Gastrocnemius medialis (tissue), 4 donors: Measurements from ENCODE around the gene IGSF9.

ENCODE experiments used
- CTCF ChIP-seq, 5 experiments: fragments of 450-650 bp in 3 of 5; fragments of 200-600 bp in 2 of 5; sonication (generic) in 2 of 5; IDR thresholded peaks in 4 of 5; conservative IDR thresholded peaks in 1 of 5; 1 replicate in 4 of 5; 2 replicates in 1 of 5; pipeline ENCODE4 v1.5.1; 2016 to 2019; ENCODE audit warnings: antibody characterized with exemption in 5 of 5, mild to moderate bottlenecking in 3 of 5, moderate library complexity in 3 of 5
- POLR2A ChIP-seq, 2 donors: fragments of 450-650 bp; IDR thresholded peaks; one replicate each; pipeline ENCODE4 v1.6.1; 2017; ENCODE audit warnings: antibody characterized with exemption in 2 of 2, mild to moderate bottlenecking in 2 of 2, moderate library complexity in 2 of 2

DNA sequence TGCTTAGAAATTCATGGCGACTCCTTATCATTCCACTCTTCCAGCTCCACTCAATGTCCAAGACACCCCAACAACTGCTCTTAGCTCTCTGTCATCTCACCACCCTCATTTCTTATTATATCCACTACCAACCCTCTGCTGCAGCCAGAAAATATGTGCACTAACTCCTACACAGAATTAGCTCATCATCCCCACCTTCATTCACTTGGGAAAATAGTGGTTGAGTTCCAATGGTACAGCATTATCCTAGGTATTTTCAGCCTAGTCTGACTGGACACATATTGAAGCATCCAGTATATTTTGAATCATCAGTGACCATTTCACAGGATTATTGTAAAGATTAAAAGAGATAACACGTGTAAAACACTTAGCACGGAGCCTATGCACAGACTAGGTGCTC is 66.3 kb downstream of the IGSF9 start:
- no peak for TF ChIP-seq POLR2A (IDR thresholded peaks at IDR 0.05)
- TF ChIP-seq CTCF (IDR thresholded peaks at IDR 0.05 in 4 of 5, conservative IDR thresholded peaks at IDR 0.05 in 1 of 5) = no peak
